ENCODE data around the gene PKHD1.

Gene PKHD1

GRCh38 chr6:51569594-51569993, 517.8 kb downstream of the PKHD1 start:
- DNase-seq (ENCODE audit: low read depth in 3 of 3, low spot score in 1 of 3): no peak

- DNase-seq (ENCODE audit: low read depth in 3 of 3, low spot score in 1 of 3): no peak
Observed at GRCh38 chr6:51568771-51569170, 518.6 kb downstream of the PKHD1 start.

GRCh38 chr6:51565472-51565871, 521.9 kb downstream of the PKHD1 start:
- DNase-seq (ENCODE audit: low read depth in 3 of 3, low spot score in 1 of 3): no peak
